Trophoblast cell (in vitro differentiated cells and primary cell): ENCODE results near the gene HS3ST4. TPM values are rescaled to one million over a fixed set of nuclear protein-coding genes. Genes with fewer than 3 reads are reported as not detected.

Source experiments
- DNase-seq, 2 donors: peaks; one replicate each; pipeline ENCODE4 v3.0.0-alpha.2; 2016
- H2AFZ ChIP-seq: 2 replicates; pipeline ENCODE4 v1.6.1; 2013; ENCODE audit warnings: low read length, moderate library complexity, mild to moderate bottlenecking; ENCODE audit not compliant: insufficient read depth, poor library complexity
- H2AK5ac ChIP-seq: 2 replicates; pipeline ENCODE4 v1.6.1; 2013; ENCODE audit warnings: mild to moderate bottlenecking, low read length
- H2BK120ac ChIP-seq: 2 replicates; pipeline ENCODE4 v1.6.1; 2013; ENCODE audit warnings: low read length, mild to moderate bottlenecking, moderate library complexity; ENCODE audit not compliant: insufficient read depth, poor library complexity
- H2BK12ac ChIP-seq: 2 replicates; pipeline ENCODE4 v1.6.1; 2013; ENCODE audit warnings: mild to moderate bottlenecking, low read length, moderate library complexity
- H2BK5ac ChIP-seq: 2 replicates; pipeline ENCODE4 v1.6.1; 2013; ENCODE audit warnings: low read length, low read depth, moderate library complexity, mild to moderate bottlenecking; ENCODE audit not compliant: poor library complexity
- H3K14ac ChIP-seq: 2 replicates; pipeline ENCODE4 v1.6.1; 2013; ENCODE audit warnings: mild to moderate bottlenecking, low read length
- H3K18ac ChIP-seq: 2 replicates; pipeline ENCODE4 v1.6.1; 2013; ENCODE audit warnings: mild to moderate bottlenecking, low read length
- H3K23ac ChIP-seq: 2 replicates; pipeline ENCODE4 v1.6.1; 2013; ENCODE audit warnings: low read length
- H3K27ac ChIP-seq: 2 replicates; pipeline ENCODE4 v1.5.1; 2013; ENCODE audit warnings: low read depth, mild to moderate bottlenecking, inconsistent platforms, low read length, moderate library complexity
- H3K27me3 ChIP-seq: 2 replicates; pipeline ENCODE4 v1.6.1; 2013; ENCODE audit warnings: inconsistent platforms, mild to moderate bottlenecking, low read length, moderate library complexity; ENCODE audit not compliant: insufficient read depth
- H3K36me3 ChIP-seq, 2 experiments: 1 replicate in 1 of 2; 2 replicates in 1 of 2; pipeline ENCODE4 v1.6.1; 2013; ENCODE audit warnings: low read length in 2 of 2, mild to moderate bottlenecking in 2 of 2, moderate library complexity in 1 of 2; ENCODE audit not compliant: insufficient read depth in 2 of 2, control insufficient read depth in 1 of 2
- H3K4ac ChIP-seq: 2 replicates; pipeline ENCODE4 v1.6.1; 2013; ENCODE audit warnings: low read depth, mild to moderate bottlenecking, low read length, moderate library complexity
- H3K4me1 ChIP-seq, 2 experiments: 1 replicate in 1 of 2; 2 replicates in 1 of 2; pipeline ENCODE4 v1.6.1; 2013; ENCODE audit warnings: low read length in 2 of 2, mild to moderate bottlenecking in 2 of 2, moderate library complexity in 1 of 2; ENCODE audit not compliant: insufficient read depth in 2 of 2, control insufficient read depth in 1 of 2
- H3K4me2 ChIP-seq: 2 replicates; pipeline ENCODE4 v1.6.1; 2013; ENCODE audit warnings: inconsistent platforms, mild to moderate bottlenecking, low read length, moderate library complexity
- H3K4me3 ChIP-seq: 2 replicates; pipeline ENCODE4 v1.5.1; 2013; ENCODE audit warnings: mild to moderate bottlenecking, low read depth, low read length, inconsistent platforms
- H3K79me1 ChIP-seq: one replicate; pipeline ENCODE4 v1.6.1; 2013; ENCODE audit warnings: low read length
- H3K79me2 ChIP-seq: 2 replicates; pipeline ENCODE4 v1.6.1; 2013; ENCODE audit warnings: low read length, mild to moderate bottlenecking; ENCODE audit not compliant: control insufficient read depth, insufficient read depth, poor library complexity
- H3K9ac ChIP-seq: 2 replicates; pipeline ENCODE4 v1.6.1; 2013; ENCODE audit warnings: mild to moderate bottlenecking, low read length
- H3K9me3 ChIP-seq: 2 replicates; pipeline ENCODE4 v1.6.1; 2013; ENCODE audit warnings: low read depth, mild to moderate bottlenecking, control low read depth, inconsistent platforms, low read length; ENCODE audit not compliant: insufficient read depth
- H4K12ac ChIP-seq: 2 replicates; pipeline ENCODE4 v1.6.1; 2013; ENCODE audit warnings: low read depth, mild to moderate bottlenecking, low read length, moderate library complexity
- H4K8ac ChIP-seq: 2 replicates; pipeline ENCODE4 v1.6.1; 2013; ENCODE audit warnings: low read depth, mild to moderate bottlenecking, low read length, moderate library complexity
- H4K91ac ChIP-seq: one replicate; pipeline ENCODE4 v1.6.1; 2013; ENCODE audit warnings: low read depth, mild to moderate bottlenecking, low read length, moderate library complexity
- WGBS: extraction: QIAGEN DNeasy Blood & Tissue Kit; methylation state at CpG from one replicate; pipeline ENCODE4 v1.1.7; 2013; ENCODE audit warnings: missing lambda C conversion rate; ENCODE audit not compliant: insufficient read length, insufficient coverage; ENCODE audit errors: extremely low coverage; 5-methylcytosine and 5-hydroxymethylcytosine counted together
- polyA plus RNA-seq: library from polyadenylated mRNA; stranded (reverse); fragments of 200-250 nt; gene quantifications from 2 replicates; pipeline ENCODE4 v1.2.3, GENCODE V29; 2013

HS3ST4 gene
- polyA plus RNA-seq, result 1.3 and 1.5 TPM in 2 replicates

DNA sequence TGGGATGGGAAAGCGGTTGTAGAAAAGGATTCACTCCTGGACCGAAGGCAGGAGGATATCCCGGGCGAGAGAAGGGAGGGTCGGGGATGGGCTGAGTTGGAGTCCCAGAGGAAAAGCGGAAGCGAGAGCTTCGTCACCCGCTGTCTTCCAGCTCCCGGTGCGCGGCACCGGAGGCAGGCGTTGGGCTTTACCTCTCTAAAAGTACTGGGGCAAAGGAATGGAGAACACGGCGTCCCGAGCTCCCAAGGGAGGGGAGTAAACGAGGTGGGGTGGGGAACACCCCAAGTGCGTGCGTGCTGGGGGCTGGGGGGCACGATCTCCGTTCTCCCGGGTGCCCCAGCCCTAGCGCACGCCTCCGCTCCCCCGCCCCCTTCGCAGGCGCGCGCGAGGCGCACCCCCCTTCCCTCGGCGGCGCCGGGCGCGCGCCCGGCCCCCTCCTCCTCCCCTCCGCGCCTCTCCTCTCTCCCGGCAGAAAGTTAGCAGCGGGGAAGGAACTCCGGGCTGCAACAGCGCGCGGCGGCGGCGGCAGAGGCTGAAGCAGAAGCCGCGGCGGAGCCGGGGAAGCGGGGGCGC is at the start of gene HS3ST4:
TSS of gene HS3ST4 (plus strand) at position 441 of the 573 bp plus-strand sequence.
- Histone ChIP-seq H3K23ac (no peak within 1 kb of the TSS), H2AFZ (peak within 1 kb of the TSS; percentile 30), H4K12ac (peak within 1 kb of the TSS; percentile 59), H3K4me3 (peak within 1 kb of the TSS; percentile 73), H3K14ac (no peak within 1 kb of the TSS), H3K4me1 (peaks cover 14 to 16% of the 10 kb centered on the region in 2 experiments), H3K9me3 (no peaks in the 10 kb centered on the region), H3K27ac (no peak within 1 kb of the TSS), H3K18ac (peak within 1 kb of the TSS; percentile 3), H4K8ac (peak within 1 kb of the TSS; percentile 44), H3K9ac (no peak within 1 kb of the TSS), H2BK5ac (no peak within 1 kb of the TSS), H3K27me3 (peaks cover 25% of the 10 kb centered on the region), H3K79me1 (peaks cover 4% of the 10 kb centered on the region), H2BK120ac (no peak within 1 kb of the TSS), H3K4me2 (peak within 1 kb of the TSS; percentile 95), H2BK12ac (no peak within 1 kb of the TSS), H4K91ac (peak within 1 kb of the TSS; percentile 13), H2AK5ac (no peak within 1 kb of the TSS), H3K79me2 (no peaks in the 10 kb centered on the region), H3K36me3 (no peaks in the 10 kb centered on the region), H3K4ac (peak within 1 kb of the TSS; percentile 7)
- DNase-seq, result peak in 1 of 2 donors; percentile 17
- WGBS, result no CpG with 5 or more reads among the region's 58 CpGs

DNA sequence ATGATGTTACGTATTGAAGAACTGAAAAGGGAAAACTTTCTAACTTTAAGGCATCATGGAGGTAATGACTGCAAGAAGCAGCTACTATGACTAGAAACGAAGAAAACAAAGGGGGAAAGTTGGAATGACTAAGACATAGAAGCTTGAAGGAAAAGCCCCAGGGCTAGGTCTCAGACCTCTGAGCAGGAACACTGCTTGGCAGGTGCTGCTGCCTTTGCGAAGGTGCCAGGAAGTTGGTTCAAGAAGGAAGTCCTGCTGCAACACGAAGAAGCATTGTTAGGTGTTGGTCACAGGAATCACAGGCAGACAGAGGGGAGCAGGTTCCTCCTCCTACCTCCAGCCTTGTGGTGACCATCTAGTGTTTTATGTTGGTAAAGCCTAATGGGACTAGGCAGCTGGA is 48.1 kb upstream of the HS3ST4 start:
- WGBS, result no CpG with 5 or more reads among the region's 4 CpGs

GRCh38 chr16:25656639-25657038 is 35.1 kb upstream of the HS3ST4 start:
- H3K4me2 ChIP-seq, result no peak overlapping the region
- H3K4ac ChIP-seq, result no peak overlapping the region

More for the DNA sequence above, 48.1 kb upstream of the HS3ST4 start:
- Histone ChIP-seq H3K9me3 (no peaks in the 10 kb centered on the region), H3K27me3 (no peaks in the 10 kb centered on the region), H3K14ac (no peak overlapping the region), H3K36me3 (no peaks in the 10 kb centered on the region), H2BK5ac (no peak overlapping the region), H3K4me3 (no peak overlapping the region), H2BK12ac (no peak overlapping the region), H3K9ac (no peak overlapping the region), H2AK5ac (no peak overlapping the region), H2AFZ (no peak overlapping the region), H4K91ac (no peak overlapping the region), H3K18ac (no peak overlapping the region), H3K79me2 (no peaks in the 10 kb centered on the region), H3K27ac (no peak overlapping the region), H4K8ac (no peak overlapping the region), H4K12ac (no peak overlapping the region), H3K4ac (no peak overlapping the region), H3K4me1 (no peaks in the 10 kb centered on the region), H3K4me2 (no peak overlapping the region), H2BK120ac (no peak overlapping the region), H3K23ac (no peak overlapping the region), H3K79me1 (no peaks in the 10 kb centered on the region)
- DNase-seq, result no peak

DNA sequence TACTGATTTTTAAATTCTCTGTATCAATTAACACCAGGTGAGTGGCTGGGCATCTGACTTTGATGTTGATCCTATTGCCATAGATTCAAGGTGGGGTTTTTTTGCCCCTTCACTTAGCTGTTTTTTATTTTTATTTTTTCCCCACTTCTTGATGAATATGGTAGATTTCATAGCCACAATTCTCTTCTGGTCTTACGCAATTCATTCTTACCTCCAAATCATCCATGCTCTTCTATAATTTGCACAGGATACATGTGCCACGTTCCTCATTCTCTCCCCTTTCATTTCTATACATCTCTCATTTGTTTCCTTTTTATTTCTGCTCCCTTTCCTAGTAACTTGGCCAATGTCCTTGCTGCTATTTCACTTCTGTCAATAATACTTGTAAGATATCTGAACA is 14.9 kb upstream of the HS3ST4 start:
- Histone ChIP-seq H3K4ac (no peak overlapping the region), H3K23ac (no peak overlapping the region), H3K27ac (no peak overlapping the region), H3K79me1 (no peaks in the 10 kb centered on the region), H3K27me3 (no peaks in the 10 kb centered on the region), H3K18ac (no peak overlapping the region), H3K4me3 (no peak overlapping the region), H3K9ac (no peak overlapping the region), H2BK5ac (no peak overlapping the region), H3K14ac (no peak overlapping the region), H4K91ac (no peak overlapping the region), H3K9me3 (no peaks in the 10 kb centered on the region), H2AFZ (no peak overlapping the region), H3K4me1 (peaks cover 0 to 3% of the 10 kb centered on the region in 2 experiments), H2AK5ac (no peak overlapping the region), H4K12ac (no peak overlapping the region), H3K36me3 (no peaks in the 10 kb centered on the region), H4K8ac (no peak overlapping the region), H2BK120ac (no peak overlapping the region), H2BK12ac (no peak overlapping the region), H3K79me2 (no peaks in the 10 kb centered on the region), H3K4me2 (no peak overlapping the region)
- WGBS, result no CpG with 5 or more reads among the region's 2 CpGs
- DNase-seq, result no peak

More at GRCh38 chr16:25656639-25657038, 35.1 kb upstream of the HS3ST4 start:
- Histone ChIP-seq H3K9me3 (no peaks in the 10 kb centered on the region), H2BK12ac (no peak overlapping the region), H3K36me3 (no peaks in the 10 kb centered on the region), H3K27ac (no peak overlapping the region), H2AK5ac (no peak overlapping the region), H3K9ac (no peak overlapping the region), H3K18ac (no peak overlapping the region), H3K79me1 (no peaks in the 10 kb centered on the region), H3K27me3 (no peaks in the 10 kb centered on the region), H3K79me2 (no peaks in the 10 kb centered on the region), H4K12ac (no peak overlapping the region), H3K14ac (no peak overlapping the region), H3K4me3 (no peak overlapping the region), H4K91ac (no peak overlapping the region), H2BK120ac (no peak overlapping the region), H2AFZ (no peak overlapping the region), H4K8ac (no peak overlapping the region), H3K23ac (no peak overlapping the region), H3K4me1 (no peaks in the 10 kb centered on the region), H2BK5ac (no peak overlapping the region)
- WGBS, result no CpG with 5 or more reads among the region's 2 CpGs
- no peak for DNase-seq
